Spleen (tissue), 7 donors: ENCODE results near the gene MAP1LC3A.

Experiments used
- POLR2A ChIP-seq, 3 donors: fragments of 450-650 bp; IDR thresholded peaks; one replicate each; pipeline ENCODE4 v1.5.1; 2017; ENCODE audit warnings: antibody characterized with exemption in 3 of 3, mild to moderate bottlenecking in 1 of 3
- TF ChIP-seq, protein P1 (sequence below), 11 experiments: fragments of 200-600 bp in 7 of 11; fragments of 450-650 bp in 4 of 11; sonication (generic) in 4 of 11; IDR thresholded peaks in 8 of 11; conservative IDR thresholded peaks in 3 of 11; 1 replicate in 7 of 11; 2 replicates in 4 of 11; pipeline versions ENCODE4 v1.4.0 to v1.8.0; 2016 to 2021; ENCODE audit warnings: antibody characterized with exemption in 11 of 11, inconsistent platforms in 4 of 11, mild to moderate bottlenecking in 1 of 11
- donor health status: DM: no; HTN: no; CAD: no; lungs with moderate emphysema.
- donor health status: DM: no; HTN: no; CAD: no.
- donor health status: DM: no; HTN: no; CAD: no.

DNA sequence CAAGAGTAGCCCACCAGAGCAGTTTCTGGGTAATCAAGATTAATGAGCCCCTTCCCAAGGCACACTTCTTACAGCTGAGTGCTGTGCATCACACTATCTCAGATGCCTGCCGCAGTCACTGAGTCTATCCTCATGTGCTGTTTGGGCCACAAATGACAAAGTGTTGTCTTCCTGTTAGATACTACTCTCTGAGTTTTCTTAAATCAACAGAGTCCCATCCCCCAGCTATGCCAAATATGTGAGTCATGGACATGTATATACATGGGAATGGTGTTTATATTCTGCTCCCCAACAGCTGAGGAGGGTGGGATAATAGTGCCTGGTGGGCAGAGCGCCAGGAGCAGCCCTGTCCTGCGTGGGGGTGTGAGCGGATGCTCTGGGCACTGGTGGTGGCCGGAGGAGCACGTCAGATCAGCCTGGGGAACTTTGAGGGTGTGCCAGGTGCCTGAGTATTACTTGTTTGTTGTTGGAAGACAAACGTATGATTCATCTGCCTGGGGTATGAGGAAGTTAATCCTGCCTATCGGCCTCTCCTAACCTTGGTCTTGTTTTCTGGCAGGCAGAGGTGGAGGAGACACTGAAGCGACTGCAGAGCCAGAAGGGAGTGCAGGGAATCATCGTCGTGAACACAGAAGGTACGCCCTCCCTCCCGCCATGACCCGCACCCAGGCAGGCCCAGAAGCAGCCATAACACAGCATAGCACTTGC is 32.7 kb upstream of the MAP1LC3A start:
- TF ChIP-seq, protein P1, sequence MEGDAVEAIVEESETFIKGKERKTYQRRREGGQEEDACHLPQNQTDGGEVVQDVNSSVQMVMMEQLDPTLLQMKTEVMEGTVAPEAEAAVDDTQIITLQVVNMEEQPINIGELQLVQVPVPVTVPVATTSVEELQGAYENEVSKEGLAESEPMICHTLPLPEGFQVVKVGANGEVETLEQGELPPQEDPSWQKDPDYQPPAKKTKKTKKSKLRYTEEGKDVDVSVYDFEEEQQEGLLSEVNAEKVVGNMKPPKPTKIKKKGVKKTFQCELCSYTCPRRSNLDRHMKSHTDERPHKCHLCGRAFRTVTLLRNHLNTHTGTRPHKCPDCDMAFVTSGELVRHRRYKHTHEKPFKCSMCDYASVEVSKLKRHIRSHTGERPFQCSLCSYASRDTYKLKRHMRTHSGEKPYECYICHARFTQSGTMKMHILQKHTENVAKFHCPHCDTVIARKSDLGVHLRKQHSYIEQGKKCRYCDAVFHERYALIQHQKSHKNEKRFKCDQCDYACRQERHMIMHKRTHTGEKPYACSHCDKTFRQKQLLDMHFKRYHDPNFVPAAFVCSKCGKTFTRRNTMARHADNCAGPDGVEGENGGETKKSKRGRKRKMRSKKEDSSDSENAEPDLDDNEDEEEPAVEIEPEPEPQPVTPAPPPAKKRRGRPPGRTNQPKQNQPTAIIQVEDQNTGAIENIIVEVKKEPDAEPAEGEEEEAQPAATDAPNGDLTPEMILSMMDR (IDR thresholded peaks at IDR 0.05 in 8 of 11, conservative IDR thresholded peaks at IDR 0.05 in 3 of 11) = no peak
- no peak for TF ChIP-seq POLR2A (IDR thresholded peaks at IDR 0.05)
